Neural cell (in vitro differentiated cells): ENCODE data around the gene ACTL9. TPM values are rescaled to one million over a fixed set of nuclear protein-coding genes. Genes with fewer than 3 reads are reported as not detected.

Experiments
- H2AFZ ChIP-seq: fragments of 200-600, 300-800 bp; sonication (generic), shearing (Covaris generic); 2 replicates; pipeline ENCODE4 v1.6.0; 2014; ENCODE audit warnings: low read depth, mild to moderate bottlenecking, antibody characterized with exemption, low read length, moderate library complexity
- H3F3A ChIP-seq: fragments of 200-600 bp; shearing (Covaris generic); 2 replicates; pipeline ENCODE4 v1.6.1; 2016; ENCODE audit warnings: mild to moderate bottlenecking, moderate library complexity, mixed read lengths, antibody characterized with exemption, low read length; ENCODE audit not compliant: insufficient read depth, poor library complexity, severe bottlenecking
- H3K27ac ChIP-seq: fragments of 200-600, 300-800 bp; sonication (generic), shearing (Covaris generic); 2 replicates; pipeline ENCODE4 v1.5.1; 2014; ENCODE audit warnings: mild to moderate bottlenecking, low read length, moderate library complexity
- H3K27me3 ChIP-seq: fragments of 300-800, 200-600 bp; sonication (generic), shearing (Covaris generic); 2 replicates; pipeline ENCODE4 v1.6.0; 2014; ENCODE audit warnings: mild to moderate bottlenecking, low read depth, low read length, moderate library complexity; ENCODE audit not compliant: insufficient read depth
- H3K36me3 ChIP-seq: fragments of 300-800, 200-600 bp; sonication (generic), shearing (Covaris generic); 2 replicates; pipeline ENCODE4 v1.5.1; 2014; ENCODE audit warnings: mild to moderate bottlenecking, antibody characterized with exemption, low read length, moderate library complexity; ENCODE audit not compliant: insufficient read depth
- H3K4me2 ChIP-seq: fragments of 300-800, 200-600 bp; sonication (generic), shearing (Covaris generic); 2 replicates; pipeline ENCODE4 v1.6.0; 2014; ENCODE audit warnings: mild to moderate bottlenecking, low read length
- H3K4me3 ChIP-seq: fragments of 300-800, 200-600 bp; sonication (generic), shearing (Covaris generic); 2 replicates; pipeline ENCODE4 v1.5.1; 2014; ENCODE audit warnings: mild to moderate bottlenecking, low read length, moderate library complexity
- H3K79me2 ChIP-seq: fragments of 200-600 bp; shearing (Covaris generic); replicated peaks from 2 replicates; pipeline ENCODE4 v1.6.0; 2014; ENCODE audit warnings: mild to moderate bottlenecking, low read length, moderate library complexity; ENCODE audit not compliant: insufficient read depth
- H3K9ac ChIP-seq: fragments of 300-800, 200-600 bp; sonication (generic), shearing (Covaris generic); 2 replicates; pipeline ENCODE4 v1.6.1; 2016; ENCODE audit warnings: mild to moderate bottlenecking, low read length, mixed read lengths
- H3K9me2 ChIP-seq: fragments of 200-600 bp; shearing (Covaris generic); 2 replicates; pipeline ENCODE4 v1.6.1; 2016; ENCODE audit warnings: mild to moderate bottlenecking, low read length, mixed read lengths; ENCODE audit not compliant: insufficient read depth
- H3K9me3 ChIP-seq: fragments of 200-600, 300-800 bp; sonication (generic), shearing (Covaris generic); 2 replicates; pipeline ENCODE4 v1.6.1; 2016; ENCODE audit warnings: mild to moderate bottlenecking, mixed run types, low read length, moderate library complexity, mixed read lengths
- H4K20me1 ChIP-seq: fragments of 200-600 bp; shearing (Covaris generic); 2 replicates; pipeline ENCODE4 v1.6.1; 2016; ENCODE audit warnings: mild to moderate bottlenecking, mixed run types; ENCODE audit not compliant: insufficient read depth
- EP300 ChIP-seq: fragments of 450-650 bp; conservative IDR thresholded peaks from 2 replicates; pipeline ENCODE4 v1.6.1; 2014; ENCODE audit warnings: antibody characterized with exemption, mild to moderate bottlenecking, moderate library complexity; ENCODE audit not compliant: poor library complexity, severe bottlenecking
- EZH2 ChIP-seq: fragments of 200-600, 300-800 bp; shearing (Covaris generic), sonication (generic); IDR thresholded peaks from 2 replicates; pipeline ENCODE4 v1.6.1; 2014; ENCODE audit warnings: antibody characterized with exemption, low read length, borderline replicate concordance, mild to moderate bottlenecking; ENCODE audit not compliant: insufficient read depth, poor library complexity, severe bottlenecking
- MXI1 ChIP-seq: fragments of 450-650 bp; conservative IDR thresholded peaks from 2 replicates; pipeline ENCODE4 v1.6.1; 2014; ENCODE audit warnings: antibody characterized with exemption, mild to moderate bottlenecking; ENCODE audit not compliant: poor library complexity, severe bottlenecking
- POLR2AphosphoS5 ChIP-seq: IDR thresholded peaks from 2 replicates; pipeline ENCODE4 v1.6.1; 2012
- RAD21 ChIP-seq: fragments of 450-650 bp; conservative IDR thresholded peaks from 2 replicates; pipeline ENCODE4 v1.6.1; 2014; ENCODE audit warnings: antibody characterized with exemption, mild to moderate bottlenecking, moderate library complexity
- SMC3 ChIP-seq: fragments of 450-650 bp; conservative IDR thresholded peaks from 2 replicates; pipeline ENCODE4 v1.6.1; 2014; ENCODE audit warnings: antibody characterized with exemption, mild to moderate bottlenecking, moderate library complexity; ENCODE audit not compliant: poor library complexity
- TAF1 ChIP-seq: IDR thresholded peaks from 2 replicates; pipeline ENCODE4 v1.6.1; 2012; ENCODE audit warnings: low read depth
- polyA plus RNA-seq: library from polyadenylated mRNA; depleted of rRNA; stranded (reverse); fragments of >200 nt; gene quantifications from 2 replicates; pipeline ENCODE4 v1.2.3, GENCODE V29; 2014
- TF ChIP-seq, protein P1 (sequence below): fragments of 450-650 bp; IDR thresholded peaks from 2 replicates; pipeline ENCODE4 v1.5.1; 2014; ENCODE audit warnings: antibody characterized with exemption, mild to moderate bottlenecking, moderate library complexity; ENCODE audit not compliant: poor library complexity, severe bottlenecking
- TF ChIP-seq, protein P2 (sequence below): IDR thresholded peaks from 2 replicates; pipeline ENCODE4 v1.6.1; 2012; ENCODE audit warnings: borderline replicate concordance

Gene ACTL9
- polyA plus RNA-seq, 1 donor from 2014 or later: not detected

DNA sequence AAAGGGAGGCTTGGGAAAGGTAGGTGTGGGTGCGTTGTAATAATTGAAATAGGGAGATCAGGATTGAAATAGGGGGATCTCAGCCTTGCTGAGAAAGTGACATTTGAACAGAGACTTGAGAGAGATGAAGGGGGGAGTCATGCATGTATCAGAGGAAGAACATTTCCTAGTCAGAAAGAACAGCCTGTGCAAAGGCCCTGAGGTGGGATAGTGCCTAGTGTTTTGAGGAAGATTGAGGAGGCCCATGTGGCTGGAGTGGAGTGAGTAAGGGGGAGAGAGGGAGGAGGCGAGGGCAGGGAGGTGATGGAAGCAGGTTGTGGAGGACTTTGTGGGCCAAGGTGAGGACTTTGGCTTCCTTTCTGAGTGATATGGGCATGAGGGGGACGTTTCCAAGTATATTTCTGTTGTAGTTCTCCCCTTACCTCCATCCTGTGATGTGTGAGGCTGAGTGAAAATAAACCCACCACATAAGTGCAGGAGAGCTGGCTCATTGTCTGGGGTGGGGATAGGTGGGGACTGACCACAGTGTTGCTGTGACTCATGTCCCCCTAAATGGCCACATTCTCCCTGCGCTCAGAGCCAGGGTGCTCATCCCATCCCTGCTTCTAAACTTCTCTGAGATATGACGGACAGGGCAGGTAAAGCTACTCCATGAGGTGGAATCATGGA is 17.8 kb downstream of the ACTL9 start:
- H3K4me2 ChIP-seq: no peak overlapping the region
- no peak overlapping the region for H3K4me3 ChIP-seq
- no peaks in the 10 kb centered on the region for H3K79me2 ChIP-seq
- no peak overlapping the region for H3K27ac ChIP-seq
- H4K20me1 ChIP-seq: no peaks in the 10 kb centered on the region
- TF ChIP-seq POLR2AphosphoS5: no peak
- TF ChIP-seq MXI1: no peak
- no peak for TF ChIP-seq EZH2
- TF ChIP-seq, protein P1, sequence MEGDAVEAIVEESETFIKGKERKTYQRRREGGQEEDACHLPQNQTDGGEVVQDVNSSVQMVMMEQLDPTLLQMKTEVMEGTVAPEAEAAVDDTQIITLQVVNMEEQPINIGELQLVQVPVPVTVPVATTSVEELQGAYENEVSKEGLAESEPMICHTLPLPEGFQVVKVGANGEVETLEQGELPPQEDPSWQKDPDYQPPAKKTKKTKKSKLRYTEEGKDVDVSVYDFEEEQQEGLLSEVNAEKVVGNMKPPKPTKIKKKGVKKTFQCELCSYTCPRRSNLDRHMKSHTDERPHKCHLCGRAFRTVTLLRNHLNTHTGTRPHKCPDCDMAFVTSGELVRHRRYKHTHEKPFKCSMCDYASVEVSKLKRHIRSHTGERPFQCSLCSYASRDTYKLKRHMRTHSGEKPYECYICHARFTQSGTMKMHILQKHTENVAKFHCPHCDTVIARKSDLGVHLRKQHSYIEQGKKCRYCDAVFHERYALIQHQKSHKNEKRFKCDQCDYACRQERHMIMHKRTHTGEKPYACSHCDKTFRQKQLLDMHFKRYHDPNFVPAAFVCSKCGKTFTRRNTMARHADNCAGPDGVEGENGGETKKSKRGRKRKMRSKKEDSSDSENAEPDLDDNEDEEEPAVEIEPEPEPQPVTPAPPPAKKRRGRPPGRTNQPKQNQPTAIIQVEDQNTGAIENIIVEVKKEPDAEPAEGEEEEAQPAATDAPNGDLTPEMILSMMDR: no peak
- TF ChIP-seq SMC3: no peak
- TF ChIP-seq EP300: no peak
- no peak for TF ChIP-seq RAD21
- no peak for TF ChIP-seq TAF1
- TF ChIP-seq, protein P2, sequence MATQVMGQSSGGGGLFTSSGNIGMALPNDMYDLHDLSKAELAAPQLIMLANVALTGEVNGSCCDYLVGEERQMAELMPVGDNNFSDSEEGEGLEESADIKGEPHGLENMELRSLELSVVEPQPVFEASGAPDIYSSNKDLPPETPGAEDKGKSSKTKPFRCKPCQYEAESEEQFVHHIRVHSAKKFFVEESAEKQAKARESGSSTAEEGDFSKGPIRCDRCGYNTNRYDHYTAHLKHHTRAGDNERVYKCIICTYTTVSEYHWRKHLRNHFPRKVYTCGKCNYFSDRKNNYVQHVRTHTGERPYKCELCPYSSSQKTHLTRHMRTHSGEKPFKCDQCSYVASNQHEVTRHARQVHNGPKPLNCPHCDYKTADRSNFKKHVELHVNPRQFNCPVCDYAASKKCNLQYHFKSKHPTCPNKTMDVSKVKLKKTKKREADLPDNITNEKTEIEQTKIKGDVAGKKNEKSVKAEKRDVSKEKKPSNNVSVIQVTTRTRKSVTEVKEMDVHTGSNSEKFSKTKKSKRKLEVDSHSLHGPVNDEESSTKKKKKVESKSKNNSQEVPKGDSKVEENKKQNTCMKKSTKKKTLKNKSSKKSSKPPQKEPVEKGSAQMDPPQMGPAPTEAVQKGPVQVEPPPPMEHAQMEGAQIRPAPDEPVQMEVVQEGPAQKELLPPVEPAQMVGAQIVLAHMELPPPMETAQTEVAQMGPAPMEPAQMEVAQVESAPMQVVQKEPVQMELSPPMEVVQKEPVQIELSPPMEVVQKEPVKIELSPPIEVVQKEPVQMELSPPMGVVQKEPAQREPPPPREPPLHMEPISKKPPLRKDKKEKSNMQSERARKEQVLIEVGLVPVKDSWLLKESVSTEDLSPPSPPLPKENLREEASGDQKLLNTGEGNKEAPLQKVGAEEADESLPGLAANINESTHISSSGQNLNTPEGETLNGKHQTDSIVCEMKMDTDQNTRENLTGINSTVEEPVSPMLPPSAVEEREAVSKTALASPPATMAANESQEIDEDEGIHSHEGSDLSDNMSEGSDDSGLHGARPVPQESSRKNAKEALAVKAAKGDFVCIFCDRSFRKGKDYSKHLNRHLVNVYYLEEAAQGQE: no peak
- no peak overlapping the region for H2AFZ ChIP-seq
- H3K27me3 ChIP-seq: no peaks in the 10 kb centered on the region
- H3F3A ChIP-seq: no peaks in the 10 kb centered on the region
- no peak overlapping the region for H3K9ac ChIP-seq
- H3K9me3 ChIP-seq: no peaks in the 10 kb centered on the region
- no peaks in the 10 kb centered on the region for H3K9me2 ChIP-seq
- H3K36me3 ChIP-seq: no peaks in the 10 kb centered on the region

DNA sequence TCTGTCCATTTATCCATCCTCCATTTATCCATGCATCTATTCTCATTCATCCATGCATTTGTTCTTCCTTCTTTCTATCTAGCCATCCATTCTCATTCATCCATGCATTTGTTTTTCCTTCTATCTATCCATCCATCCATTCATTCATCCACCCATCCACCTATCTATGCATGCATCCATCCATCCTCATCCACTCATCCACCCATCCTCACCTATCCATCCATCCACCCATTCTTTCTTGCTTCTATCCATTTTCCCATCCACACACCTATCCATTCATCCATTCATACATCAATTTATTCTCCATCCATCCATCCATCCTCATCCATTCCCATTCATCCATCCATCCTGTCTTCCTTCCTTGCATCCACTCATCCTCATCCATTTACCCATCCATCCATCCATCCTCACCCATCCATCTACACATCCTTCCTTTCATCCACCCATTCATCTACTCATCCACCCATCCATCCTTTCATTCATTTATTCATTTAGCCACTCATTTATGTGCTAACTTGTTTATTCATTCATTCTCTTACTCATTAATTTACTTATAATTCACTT is 20.3 kb downstream of the ACTL9 start:
- Histone ChIP-seq H3K79me2 (no peaks in the 10 kb centered on the region), H3K27me3 (no peaks in the 10 kb centered on the region), H2AFZ (no peak overlapping the region), H4K20me1 (no peaks in the 10 kb centered on the region), H3K36me3 (no peaks in the 10 kb centered on the region), H3K9ac (no peak overlapping the region), H3K4me3 (no peak overlapping the region), H3K4me2 (no peak overlapping the region), H3F3A (no peaks in the 10 kb centered on the region), H3K9me3 (no peaks in the 10 kb centered on the region), H3K27ac (no peak overlapping the region), H3K9me2 (no peaks in the 10 kb centered on the region)
- TF ChIP-seq POLR2AphosphoS5 (no peak), MXI1 (no peak), EZH2 (no peak), RAD21 (no peak), SMC3 (no peak), TAF1 (no peak), EP300 (no peak)
- TF ChIP-seq, protein P1: no peak
- TF ChIP-seq, protein P2: no peak
